ENCODE data around the gene GOLGA1. TPM values are rescaled to one million over a fixed set of nuclear protein-coding genes. Genes with fewer than 3 reads are reported as not detected.

Gene GOLGA1
- total and polyA plus RNA-seq, 2 of the 13 experiments (the other 11 are each of a cell fraction or from before 2014, with no cell fraction given) = 12.7 to 15.9 TPM

GRCh38 chr9:124940894-124941678, at the start of gene GOLGA1 (continued):
- TF ChIP-seq ARID5B (CRISPR knock-in tag; IDR thresholded peaks at IDR 0.05) = peak; percentile 36; the same call in 1 of the 2 replicates
- peak; percentile 82 for TF ChIP-seq ZNF142 (CRISPR knock-in tag; IDR thresholded peaks at IDR 0.05)
- TF ChIP-seq ISX (CRISPR knock-in tag; conservative IDR thresholded peaks at IDR 0.05) = 0 out of 2 replicates have a peak, but pooled peaks have one; percentile 49
- TF ChIP-seq ETV6 (CRISPR knock-in tag; conservative IDR thresholded peaks at IDR 0.05) = peak; percentile 20; the same call in 1 of the 2 replicates
- no peak for TF ChIP-seq SCMH1 (CRISPR knock-in tag; IDR thresholded peaks at IDR 0.05; ENCODE audit: borderline replicate concordance)
- peak; percentile 68 for TF ChIP-seq GMEB2 (CRISPR knock-in tag; IDR thresholded peaks at IDR 0.05; ENCODE audit: low read depth)
- peak; percentile 60; the same call in 1 of the 2 replicates for TF ChIP-seq ZNF607 (CRISPR knock-in tag; IDR thresholded peaks at IDR 0.05; ENCODE audit: borderline replicate concordance)
- TF ChIP-seq ZNF761 (CRISPR knock-in tag; conservative IDR thresholded peaks at IDR 0.05) = peak; percentile 53; the same call in 1 of the 2 replicates
- TF ChIP-seq ZBTB4 (CRISPR knock-in tag; IDR thresholded peaks at IDR 0.05; ENCODE audit: borderline replicate concordance) = no peak
- 0 out of 2 replicates have a peak, but pooled peaks have one; percentile 68 for TF ChIP-seq ZNF691 (CRISPR knock-in tag; IDR thresholded peaks at IDR 0.05; ENCODE audit: borderline replicate concordance, low read depth)
- no peak for TF ChIP-seq ATRX (CRISPR knock-in tag; IDR thresholded peaks at IDR 0.05; ENCODE audit: borderline replicate concordance)

All from HepG2 (cell line).